ENCODE results near the gene AGAP1. TPM values are rescaled to one million over a fixed set of nuclear protein-coding genes. Genes with fewer than 3 reads are reported as not detected.

AGAP1 gene
- total and polyA plus RNA-seq, 2 donors from 2014 or later, result 8.1 to 44.5 TPM

DNA sequence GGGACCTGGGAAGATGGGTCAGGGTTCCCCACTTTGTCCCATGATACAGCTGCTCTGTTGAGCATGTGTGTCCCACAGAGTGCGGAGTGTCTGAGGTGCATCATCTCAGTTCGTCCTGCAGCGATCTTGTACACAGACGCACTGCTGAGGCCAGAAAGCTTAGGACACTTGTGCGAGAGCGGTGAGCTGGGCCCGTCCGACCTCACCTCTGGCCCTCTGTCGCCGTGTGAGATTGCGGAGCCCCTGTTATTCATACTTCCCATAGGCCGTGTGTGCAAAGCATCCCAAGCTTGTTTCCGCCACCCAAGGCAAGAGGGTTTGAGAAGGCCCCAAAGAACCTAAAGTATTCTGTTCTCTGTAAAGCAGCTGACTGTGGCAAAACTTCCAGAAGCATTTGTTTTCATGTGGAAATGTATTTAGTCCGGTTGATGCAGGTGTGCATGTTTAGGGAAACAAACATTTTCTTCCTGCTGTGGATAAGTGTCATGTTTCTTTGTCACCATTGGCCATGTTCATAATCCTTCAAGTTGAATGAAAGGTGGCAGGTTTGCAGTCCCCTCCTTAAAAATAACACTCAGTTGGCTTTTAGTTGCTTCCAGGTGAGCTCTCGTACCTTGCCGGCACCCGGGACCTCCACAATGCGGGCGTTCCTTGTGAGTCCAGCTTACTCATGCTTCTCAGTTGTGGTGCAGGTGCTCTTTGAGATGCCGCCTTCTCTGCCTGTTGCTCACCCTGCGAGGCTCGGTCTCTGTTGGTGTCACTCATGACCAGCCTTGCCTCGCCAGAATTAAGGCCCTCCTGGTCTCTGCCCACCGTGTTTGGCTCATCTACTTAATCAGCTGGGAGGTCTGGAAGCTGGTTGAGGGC, 5.3 kb downstream of the AGAP1 start:
- no peaks in the 10 kb centered on the region for H3K9me3 ChIP-seq (ENCODE audit: control insufficient read depth in 2 of 3, insufficient read depth in 1 of 3, low read length in 3 of 3)
- H3K4me1 ChIP-seq (ENCODE audit: control insufficient read depth in 2 of 3, insufficient read depth in 2 of 3, low read depth in 1 of 3, low read length in 3 of 3), result peaks cover 0 to 31% (median 31%) of the 10 kb centered on the region in 3 donors
- intact Hi-C loops (cut with DNase I), result no loop called here
- H3K9ac ChIP-seq (ENCODE audit: low read length in 3 of 3), result no peak overlapping the region
- H3K27ac ChIP-seq (ENCODE audit: low read depth in 2 of 2, low read length in 2 of 2), result no peak overlapping the region
- TF ChIP-seq, protein P1, sequence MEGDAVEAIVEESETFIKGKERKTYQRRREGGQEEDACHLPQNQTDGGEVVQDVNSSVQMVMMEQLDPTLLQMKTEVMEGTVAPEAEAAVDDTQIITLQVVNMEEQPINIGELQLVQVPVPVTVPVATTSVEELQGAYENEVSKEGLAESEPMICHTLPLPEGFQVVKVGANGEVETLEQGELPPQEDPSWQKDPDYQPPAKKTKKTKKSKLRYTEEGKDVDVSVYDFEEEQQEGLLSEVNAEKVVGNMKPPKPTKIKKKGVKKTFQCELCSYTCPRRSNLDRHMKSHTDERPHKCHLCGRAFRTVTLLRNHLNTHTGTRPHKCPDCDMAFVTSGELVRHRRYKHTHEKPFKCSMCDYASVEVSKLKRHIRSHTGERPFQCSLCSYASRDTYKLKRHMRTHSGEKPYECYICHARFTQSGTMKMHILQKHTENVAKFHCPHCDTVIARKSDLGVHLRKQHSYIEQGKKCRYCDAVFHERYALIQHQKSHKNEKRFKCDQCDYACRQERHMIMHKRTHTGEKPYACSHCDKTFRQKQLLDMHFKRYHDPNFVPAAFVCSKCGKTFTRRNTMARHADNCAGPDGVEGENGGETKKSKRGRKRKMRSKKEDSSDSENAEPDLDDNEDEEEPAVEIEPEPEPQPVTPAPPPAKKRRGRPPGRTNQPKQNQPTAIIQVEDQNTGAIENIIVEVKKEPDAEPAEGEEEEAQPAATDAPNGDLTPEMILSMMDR (IDR thresholded peaks at IDR 0.05; ENCODE audit: borderline replicate concordance, extremely low read depth, insufficient read depth), result no peak
- DNase-seq (no peak), FAIRE-seq (no peak)
- H3K27me3 ChIP-seq (ENCODE audit: control insufficient read depth, insufficient read depth, low read length), result no peaks in the 10 kb centered on the region
- H3K4me3 ChIP-seq (ENCODE audit: low read length in 3 of 3), result no peak overlapping the region
- no peaks in the 10 kb centered on the region for H3K36me3 ChIP-seq (ENCODE audit: control insufficient read depth in 2 of 3, insufficient read depth in 3 of 3, low read length in 3 of 3)

DNA sequence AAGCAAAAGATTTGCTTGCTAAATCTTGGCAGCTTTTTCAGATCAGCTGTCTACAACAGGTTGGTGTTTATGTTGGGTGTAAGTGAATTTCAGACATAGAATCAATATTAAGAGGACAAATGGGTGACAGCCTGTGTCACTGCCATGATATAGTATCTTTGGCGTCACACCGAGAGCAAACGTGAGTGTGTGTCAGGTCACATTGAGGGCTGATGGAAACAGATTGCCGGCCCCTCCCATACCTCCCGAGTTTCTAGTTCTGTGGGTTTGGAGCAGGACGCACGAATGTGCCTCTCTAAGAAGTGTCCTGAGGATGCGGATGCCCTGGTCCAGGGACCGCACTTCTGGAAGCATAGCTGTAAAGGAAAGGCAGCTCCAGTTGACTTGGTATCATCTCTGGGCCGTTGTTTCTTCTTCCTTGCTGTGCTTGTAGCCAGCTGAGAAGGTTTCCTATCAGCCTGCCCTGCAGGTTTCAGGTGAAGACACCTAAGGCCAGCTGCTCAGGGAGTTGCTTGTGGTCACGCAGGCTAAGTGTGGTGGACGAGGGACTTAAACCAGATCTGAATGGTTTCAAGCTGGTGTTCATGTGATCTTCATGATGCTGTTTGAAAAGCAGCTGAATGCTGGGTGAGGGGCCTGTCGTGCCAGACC, 6.4 kb downstream of the AGAP1 start:
- H3K27ac ChIP-seq (ENCODE audit: low read depth in 2 of 2, low read length in 2 of 2), result no peak overlapping the region
- FAIRE-seq, result no peak
- no peaks in the 10 kb centered on the region for H3K9me3 ChIP-seq (ENCODE audit: control insufficient read depth in 2 of 3, insufficient read depth in 1 of 3, low read length in 3 of 3)
- no peaks in the 10 kb centered on the region for H3K36me3 ChIP-seq (ENCODE audit: control insufficient read depth in 2 of 3, insufficient read depth in 3 of 3, low read length in 3 of 3)
- peaks cover 0 to 34% (median 31%) of the 10 kb centered on the region in 3 donors for H3K4me1 ChIP-seq (ENCODE audit: control insufficient read depth in 2 of 3, insufficient read depth in 2 of 3, low read depth in 1 of 3, low read length in 3 of 3)
- no peak for DNase-seq
- intact Hi-C loops (cut with DNase I), result no loop called here
- TF ChIP-seq, protein P1 (IDR thresholded peaks at IDR 0.05; ENCODE audit: borderline replicate concordance, extremely low read depth, insufficient read depth), result no peak
- no peaks in the 10 kb centered on the region for H3K27me3 ChIP-seq (ENCODE audit: control insufficient read depth, insufficient read depth, low read length)
- H3K9ac ChIP-seq (ENCODE audit: low read length in 3 of 3), result no peak overlapping the region
- no peak overlapping the region for H3K4me3 ChIP-seq (ENCODE audit: low read length in 3 of 3)

GRCh38 chr2:235500761-235501672, 7.2 kb downstream of the AGAP1 start:
- H3K27ac ChIP-seq (ENCODE audit: low read depth in 2 of 2, low read length in 2 of 2), result no peak overlapping the region
- FAIRE-seq (no peak), DNase-seq (no peak)
- intact Hi-C loops (cut with DNase I), result no loop called here
- peaks cover 0 to 29% (median 26%) of the 10 kb centered on the region in 3 donors for H3K4me1 ChIP-seq (ENCODE audit: control insufficient read depth in 2 of 3, insufficient read depth in 2 of 3, low read depth in 1 of 3, low read length in 3 of 3)
- H3K27me3 ChIP-seq (ENCODE audit: control insufficient read depth, insufficient read depth, low read length), result no peaks in the 10 kb centered on the region
- H3K4me3 ChIP-seq (ENCODE audit: low read length in 3 of 3), result no peak overlapping the region
- no peaks in the 10 kb centered on the region for H3K36me3 ChIP-seq (ENCODE audit: control insufficient read depth in 2 of 3, insufficient read depth in 3 of 3, low read length in 3 of 3)
- TF ChIP-seq, protein P1 (IDR thresholded peaks at IDR 0.05; ENCODE audit: borderline replicate concordance, extremely low read depth, insufficient read depth), result no peak
- no peaks in the 10 kb centered on the region for H3K9me3 ChIP-seq (ENCODE audit: control insufficient read depth in 2 of 3, insufficient read depth in 1 of 3, low read length in 3 of 3)
- no peak overlapping the region for H3K9ac ChIP-seq (ENCODE audit: low read length in 3 of 3)

Measured in kidney (tissue), 14 donors.